OCI-LY7 (cell line): Measurements from ENCODE around the gene AUTS2.

ENCODE experiments used
- CTCF ChIP-seq: fragments of 200-600 bp; sonication (generic); conservative IDR thresholded peaks from 2 replicates; pipeline ENCODE4 v1.5.1; 2014; ENCODE audit warnings: mild to moderate bottlenecking, antibody characterized with exemption, low read length, moderate library complexity, mixed read lengths
- EZH2phosphoT487 ChIP-seq: fragments of 200-600 bp; sonication (generic); IDR thresholded peaks from 2 replicates; pipeline ENCODE4 v1.6.1; 2018; ENCODE audit warnings: low read depth, borderline replicate concordance, mild to moderate bottlenecking, mixed run types, antibody characterized with exemption, low read length, moderate library complexity, mixed read lengths

- TF ChIP-seq CTCF (no peak), EZH2phosphoT487 (no peak)
Measured at GRCh38 chr7:70621954-70622600, 1023.8 kb downstream of the AUTS2 start.
